K562 (cell line): ENCODE measurements around the gene ASCC2. TPM values are rescaled to one million over a fixed set of nuclear protein-coding genes. Genes with fewer than 3 reads are reported as not detected.

Experiments
- ARID2 ChIP-seq: fragments of 450-650 bp; IDR thresholded peaks from 2 replicates; pipeline ENCODE4 v1.6.1; 2017; ENCODE audit warnings: antibody characterized with exemption, mild to moderate bottlenecking
- ARID3B ChIP-seq: fragments of 250-450 bp; sonication (Bioruptor Pico); IDR thresholded peaks from 2 replicates; pipeline ENCODE4 v1.4.0; 2020; ENCODE audit warnings: borderline replicate concordance
- ELF2 ChIP-seq: fragments of 250-450 bp; sonication (Bioruptor Pico); IDR thresholded peaks from 2 replicates; pipeline ENCODE4 v1.5.0; 2021; ENCODE audit warnings: mild to moderate bottlenecking
- ETS2 ChIP-seq: IDR thresholded peaks from 2 replicates; pipeline ENCODE4 v1.6.1; 2016; ENCODE audit warnings: borderline replicate concordance, missing genetic modification characterization, mild to moderate bottlenecking, moderate library complexity, missing compliant biosample characterization; ENCODE audit not compliant: poor library complexity, severe bottlenecking
- HDAC8 ChIP-seq: fragments of 450-650 bp; IDR thresholded peaks from 2 replicates; pipeline ENCODE4 v1.6.1; 2016; ENCODE audit warnings: mild to moderate bottlenecking, missing genetic modification characterization, moderate library complexity, missing compliant biosample characterization
- KDM4B ChIP-seq, 2 experiments: fragments of 450-650 bp in 1 of 2; sonication (generic) in 1 of 2; IDR thresholded peaks; 2 replicates each; pipeline ENCODE4 v1.6.1; 2016 to 2017; ENCODE audit warnings: borderline replicate concordance in 2 of 2, antibody characterized with exemption in 1 of 2, low read depth in 1 of 2, mild to moderate bottlenecking in 1 of 2
- LEF1 ChIP-seq: fragments of 450-650 bp; IDR thresholded peaks from 2 replicates; pipeline ENCODE4 v1.6.1; 2016; ENCODE audit warnings: mild to moderate bottlenecking
- NFIC ChIP-seq: fragments of 450-650 bp; IDR thresholded peaks from 2 replicates; pipeline ENCODE4 v1.6.1; 2017; ENCODE audit warnings: mild to moderate bottlenecking, inconsistent platforms
- PHF20 ChIP-seq: fragments of 450-650 bp; IDR thresholded peaks from 2 replicates; pipeline ENCODE4 v1.6.1; 2018; ENCODE audit not compliant: partially characterized antibody
- PHF21A ChIP-seq: fragments of 450-650 bp; IDR thresholded peaks from 2 replicates; pipeline ENCODE4 v1.6.1; 2017; ENCODE audit warnings: low read depth, borderline replicate concordance
- RBFOX2 ChIP-seq: fragments of 200-400 bp; formaldehyde crosslinking; IDR thresholded peaks from 2 replicates; pipeline ENCODE4 v1.6.1; 2017; ENCODE audit warnings: low read depth, mild to moderate bottlenecking, low read length, moderate library complexity
- SAP30 ChIP-seq: fragments of 200-600 bp; sonication (generic); IDR thresholded peaks from 2 replicates; pipeline ENCODE4 v1.6.1; 2012; ENCODE audit warnings: borderline replicate concordance, low read depth, mild to moderate bottlenecking, moderate library complexity, low read length, control low read depth, inconsistent platforms; ENCODE audit not compliant: insufficient read depth, poor library complexity, severe bottlenecking
- XRCC4 ChIP-seq: IDR thresholded peaks from one replicate; pipeline ENCODE4 v1.6.1; 2011; ENCODE audit not compliant: insufficient read depth, insufficient read length; ENCODE audit errors: extremely low read depth
- ZNF12 ChIP-seq: sonication (generic); formaldehyde crosslinking; IDR thresholded peaks from 2 replicates; pipeline ENCODE4 v1.4.0; 2020; ENCODE audit warnings: mild to moderate bottlenecking, missing genetic modification reagents
- ZNF274 ChIP-seq: IDR thresholded peaks from 2 replicates; pipeline ENCODE4 v1.6.1; 2011; ENCODE audit warnings: low read depth, mild to moderate bottlenecking, low read length, moderate library complexity, borderline replicate concordance
- ZNF592 ChIP-seq: fragments of 450-650 bp; IDR thresholded peaks from 2 replicates; pipeline ENCODE4 v1.6.1; 2017; ENCODE audit warnings: antibody characterized with exemption, mild to moderate bottlenecking
- polyA plus RNA-seq, 8 experiments: library from polyadenylated mRNA; depleted of rRNA in 4 of 8; stranded (reverse) in 5 of 8; unstranded in 3 of 8; fragments of >200 nt; fragmentation: Nextera tagmentation in 2 of 8; fragmentation: Illumina TruSeq in 1 of 8; extraction: Ambion mirVana in 2 of 8; extraction: Trizol in 1 of 8; gene quantifications; 2 replicates each; pipeline versions ENCODE4 v1.2.1 to v1.2.3, GENCODE V29; 2011 to 2014; ENCODE audit warnings: inconsistent platforms in 1 of 8, missing spikeins in 1 of 8
- total RNA-seq, 7 experiments: library from RNA; depleted of rRNA in 6 of 7; stranded (reverse); fragments of >200 nt in 6 of 7; fragmentation: Illumina TruSeq in 2 of 7; extraction: Trizol in 2 of 7; gene quantifications; 2 replicates each; pipeline versions ENCODE4 v1.2.1 to v1.2.3, GENCODE V29; 2011 to 2021; ENCODE audit warnings: low replicate concordance in 1 of 7
- TF ChIP-seq, protein P1 (sequence below): fragments of 450-650 bp; formaldehyde crosslinking; IDR thresholded peaks from 2 replicates; pipeline ENCODE4 v1.4.0; 2022; ENCODE audit warnings: missing genetic modification characterization
- TF ChIP-seq, protein P2 (sequence below): fragments of 450-650 bp; IDR thresholded peaks from 2 replicates; pipeline ENCODE4 v1.6.1; 2016; ENCODE audit warnings: antibody characterized with exemption

ASCC2 gene
- total and polyA plus RNA-seq, 9 of the 15 experiments (the other 6 are each of a cell fraction or from before 2014, with no cell fraction given), result 4.0 to 46.7 (median 26.8) TPM

DNA sequence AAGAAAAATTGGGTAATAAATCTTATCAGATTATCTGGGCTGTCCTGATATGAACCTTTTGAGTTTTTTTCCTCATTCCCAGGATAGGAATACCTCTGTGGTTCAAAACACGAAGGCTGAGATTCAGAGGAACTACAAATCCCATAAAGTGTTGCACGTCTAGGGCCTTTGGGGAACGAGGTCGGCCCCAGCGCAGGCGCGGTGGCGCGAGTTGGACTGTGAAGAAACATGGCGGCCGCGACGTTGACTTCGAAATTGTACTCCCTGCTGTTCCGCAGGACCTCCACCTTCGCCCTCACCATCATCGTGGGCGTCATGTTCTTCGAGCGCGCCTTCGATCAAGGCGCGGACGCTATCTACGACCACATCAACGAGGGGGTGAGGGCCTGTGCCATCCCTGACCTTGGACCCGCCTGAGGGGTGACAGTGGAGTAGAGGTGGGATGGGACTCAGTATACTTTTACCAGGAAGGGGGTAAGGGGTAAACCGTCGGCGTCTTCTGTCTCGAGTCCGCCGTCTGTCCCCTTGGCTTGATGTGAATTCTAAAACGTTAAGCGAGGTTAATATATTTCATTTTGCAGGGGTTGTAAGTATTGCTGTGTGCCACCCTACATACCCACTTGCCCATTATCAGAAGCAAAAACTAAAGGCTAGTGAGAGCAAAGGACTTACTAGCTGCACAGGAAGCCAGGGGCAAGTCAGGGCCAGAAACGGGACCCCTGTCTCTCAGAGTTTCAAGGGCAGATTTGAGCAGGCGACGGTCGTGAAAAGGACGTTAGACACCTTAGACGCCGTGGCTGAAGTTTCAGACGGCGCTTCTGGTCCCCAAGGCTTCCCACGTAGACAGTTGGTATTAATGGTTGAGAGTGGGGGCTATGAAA, 70.7 kb downstream of the ASCC2 start, which contains the start of gene UQCR10 (continued):
- TF ChIP-seq, protein P1, sequence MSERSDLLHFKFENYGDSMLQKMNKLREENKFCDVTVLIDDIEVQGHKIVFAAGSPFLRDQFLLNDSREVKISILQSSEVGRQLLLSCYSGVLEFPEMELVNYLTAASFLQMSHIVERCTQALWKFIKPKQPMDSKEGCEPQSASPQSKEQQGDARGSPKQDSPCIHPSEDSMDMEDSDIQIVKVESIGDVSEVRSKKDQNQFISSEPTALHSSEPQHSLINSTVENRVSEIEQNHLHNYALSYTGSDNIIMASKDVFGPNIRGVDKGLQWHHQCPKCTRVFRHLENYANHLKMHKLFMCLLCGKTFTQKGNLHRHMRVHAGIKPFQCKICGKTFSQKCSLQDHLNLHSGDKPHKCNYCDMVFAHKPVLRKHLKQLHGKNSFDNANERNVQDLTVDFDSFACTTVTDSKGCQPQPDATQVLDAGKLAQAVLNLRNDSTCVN (CRISPR knock-in tag), result no peak
- TF ChIP-seq ELF2 (CRISPR knock-in tag), result no peak
- no peak for TF ChIP-seq ZNF12 (CRISPR knock-in tag)
- TF ChIP-seq RBFOX2, result peak; percentile 78
- TF ChIP-seq XRCC4, result no peak
- TF ChIP-seq HDAC8, result no peak
- 0 out of 4 replicates have a peak, but pooled peaks of 1 of the 2 experiments have one; percentile 9 for TF ChIP-seq KDM4B (IDR thresholded peaks at IDR 0.05; ENCODE audit: borderline replicate concordance in 2 of 2, low read depth in 1 of 2)
- no peak for TF ChIP-seq ARID3B (CRISPR knock-in tag)
- TF ChIP-seq LEF1, result no peak
- TF ChIP-seq ZNF274, result no peak
- peak; percentile 73 for TF ChIP-seq PHF20
- TF ChIP-seq, protein P2, sequence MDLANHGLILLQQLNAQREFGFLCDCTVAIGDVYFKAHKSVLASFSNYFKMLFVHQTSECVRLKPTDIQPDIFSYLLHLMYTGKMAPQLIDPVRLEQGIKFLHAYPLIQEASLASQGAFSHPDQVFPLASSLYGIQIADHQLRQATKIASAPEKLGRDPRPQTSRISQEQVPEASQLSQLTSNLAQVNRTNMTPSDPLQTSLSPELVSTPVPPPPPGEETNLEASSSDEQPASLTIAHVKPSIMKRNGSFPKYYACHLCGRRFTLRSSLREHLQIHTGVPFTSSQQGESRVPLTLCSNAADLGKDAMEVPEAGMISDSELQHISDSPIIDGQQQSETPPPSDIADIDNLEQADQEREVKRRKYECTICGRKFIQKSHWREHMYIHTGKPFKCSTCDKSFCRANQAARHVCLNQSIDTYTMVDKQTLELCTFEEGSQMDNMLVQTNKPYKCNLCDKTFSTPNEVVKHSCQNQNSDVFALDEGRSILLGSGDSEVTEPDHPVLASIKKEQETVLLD, result peak; percentile 73; the same call in 1 of the 2 replicates
- TF ChIP-seq ZNF592, result peak; percentile 84
- TF ChIP-seq ARID2, result no peak
- TF ChIP-seq ETS2 (tag), result no peak
- peak; percentile 37; the same call in 1 of the 2 replicates for TF ChIP-seq NFIC
- peak; percentile 17 for TF ChIP-seq SAP30
- no peak for TF ChIP-seq PHF21A
